Mucosa of descending colon (tissue), 3 donors: ENCODE results near the gene DMTF1. TPM values are rescaled to one million over a fixed set of nuclear protein-coding genes. Genes with fewer than 3 reads are reported as not detected.

Experiments
- ATAC-seq: fragments of 200-7000 bp; cut with Tn5 transposase; one replicate; pipeline ENCODE4 v1.9.1; 2020; ENCODE audit warnings: mild to moderate bottlenecking, moderate library complexity
- DNase-seq, 3 donors: peaks; one replicate each; pipeline ENCODE4 v3.0.0-alpha.2; 2020
- H3K36me3 ChIP-seq: fragments of 200-600 bp; one replicate; pipeline ENCODE4 v1.8.0; 2021; ENCODE audit warnings: low read depth, mild to moderate bottlenecking
- H3K4me1 ChIP-seq: fragments of 200-600 bp; one replicate; pipeline ENCODE4 v1.8.0; 2021; ENCODE audit warnings: low read depth, mild to moderate bottlenecking
- H3K4me3 ChIP-seq: fragments of 200-600 bp; one replicate; pipeline ENCODE4 v1.8.0; 2021; ENCODE audit warnings: mild to moderate bottlenecking
- H3K9me3 ChIP-seq: fragments of 200-600 bp; one replicate; pipeline ENCODE4 v1.8.0; 2021; ENCODE audit warnings: mild to moderate bottlenecking
- CTCF ChIP-seq: fragments of 200-600 bp; IDR thresholded peaks from one replicate; pipeline ENCODE4 v1.8.0; 2022; ENCODE audit warnings: antibody characterized with exemption, mild to moderate bottlenecking
- intact Hi-C, 2 donors: fragments of 100-400 bp; cut with DNase I in 1 of 2; cut with micrococcal nuclease in 1 of 2; formaldehyde crosslinking; loops; one replicate each; pipeline versions ENCODE4 v1.11.0 to v1.11.1; 2022; cut with DNase I, micrococcal nuclease
- total RNA-seq, 3 donors: library from RNA; stranded (reverse); fragmentation: NEBNext Ultra II Directional in 2 of 3; extraction: Animal tissue kit (Norgen Biotek cat#: 25700) in 2 of 3; gene quantifications; one replicate each; pipeline versions ENCODE4 v1.2.1 to v1.2.4, GENCODE V29; 2021 to 2023
- donor health status: DM: no; HTN: no; CAD: no; lungs with moderate emphysema.
- donor health status: DM: no; HTN: no; CAD: no.
- donor health status: DM: no; HTN: yes; CAD: no.

DMTF1 gene
- total RNA-seq, 3 donors from 2014 or later: 48.4 to 94.5 (median 91.9) TPM

GRCh38 chr7:87220026-87220733 lies 67.9 kb downstream of the DMTF1 start:
- peak overlapping the region; percentile 83 for H3K4me3 ChIP-seq
- H3K4me1 ChIP-seq: peaks cover 6% of the 10 kb centered on the region
- no peak for TF ChIP-seq CTCF
- H3K9me3 ChIP-seq: no peaks in the 10 kb centered on the region
- no peaks in the 10 kb centered on the region for H3K36me3 ChIP-seq
- ATAC-seq (peak; percentile 83), DNase-seq (peak; percentile 84 to 91 (median 89))
- intact Hi-C loops: no loop called here

- peak overlapping the region; percentile 83 for H3K4me3 ChIP-seq
- DNase-seq (peak in 1 of 3 donors; percentile 46), ATAC-seq (no peak)
- no peaks in the 10 kb centered on the region for H3K36me3 ChIP-seq
- no peaks in the 10 kb centered on the region for H3K9me3 ChIP-seq
- no peak for TF ChIP-seq CTCF
- peaks cover 6% of the 10 kb centered on the region for H3K4me1 ChIP-seq
- intact Hi-C loops: no loop called here
Observed at GRCh38 chr7:87220734-87221215, 68.5 kb downstream of the DMTF1 start.

GRCh38 chr7:87223666-87224065 lies 71.4 kb downstream of the DMTF1 start:
- Histone ChIP-seq H3K36me3 (no peaks in the 10 kb centered on the region), H3K9me3 (no peaks in the 10 kb centered on the region), H3K4me3 (no peak overlapping the region), H3K4me1 (no peaks in the 10 kb centered on the region)
- no peak for ATAC-seq
- intact Hi-C loops: no loop called here
- DNase-seq: no peak
- no peak for TF ChIP-seq CTCF

- TF ChIP-seq CTCF: no peak
Observed at GRCh38 chr7:87225696-87226095, 73.4 kb downstream of the DMTF1 start.

GRCh38 chr7:87226495-87226894 lies 74.2 kb downstream of the DMTF1 start:
- no peaks in the 10 kb centered on the region for H3K9me3 ChIP-seq
- DNase-seq: no peak
- no peak for ATAC-seq
- no peaks in the 10 kb centered on the region for H3K4me1 ChIP-seq
- intact Hi-C loops: no loop called here
- H3K4me3 ChIP-seq: no peak overlapping the region
- no peaks in the 10 kb centered on the region for H3K36me3 ChIP-seq
- TF ChIP-seq CTCF: no peak

More at GRCh38 chr7:87225696-87226095, 73.4 kb downstream of the DMTF1 start:
- no peak for DNase-seq
- no peaks in the 10 kb centered on the region for H3K36me3 ChIP-seq
- no peak overlapping the region for H3K4me3 ChIP-seq
- no peak for ATAC-seq
- no peaks in the 10 kb centered on the region for H3K4me1 ChIP-seq
- H3K9me3 ChIP-seq: no peaks in the 10 kb centered on the region
- intact Hi-C loops: no loop called here
